ENCODE measurements around the gene RAP1GAP2.

Gene RAP1GAP2

GRCh38 chr17:2856727-2857126 lies 60.5 kb downstream of the RAP1GAP2 start:
- no peak overlapping the region for H3K9ac ChIP-seq (ENCODE audit: low read depth, low read length)
- H3K4me3 ChIP-seq (ENCODE audit: low read length), result no peak overlapping the region
- no peak overlapping the region for H3K4me2 ChIP-seq (ENCODE audit: low read length)
- no peaks in the 10 kb centered on the region for H3K9me3 ChIP-seq (replicated peaks; ENCODE audit: low read length)
- H3K27me3 ChIP-seq (ENCODE audit: control insufficient read depth, insufficient read depth, low read length), result no peaks in the 10 kb centered on the region
- H3K4me1 ChIP-seq (ENCODE audit: control insufficient read depth, insufficient read depth, low read length), result peaks cover 18% of the 10 kb centered on the region
- no peaks in the 10 kb centered on the region for H3K36me3 ChIP-seq (ENCODE audit: insufficient read depth, low read length)

- no peak overlapping the region for H3K4me3 ChIP-seq (ENCODE audit: low read length)
- no peaks in the 10 kb centered on the region for H3K9me3 ChIP-seq (replicated peaks; ENCODE audit: low read length)
- H3K4me2 ChIP-seq (ENCODE audit: low read length), result no peak overlapping the region
- no peak overlapping the region for H3K9ac ChIP-seq (ENCODE audit: low read depth, low read length)
- H3K27me3 ChIP-seq (ENCODE audit: control insufficient read depth, insufficient read depth, low read length), result no peaks in the 10 kb centered on the region
- no peaks in the 10 kb centered on the region for H3K36me3 ChIP-seq (ENCODE audit: insufficient read depth, low read length)
- H3K4me1 ChIP-seq (ENCODE audit: control insufficient read depth, insufficient read depth, low read length), result peaks cover 3% of the 10 kb centered on the region
These were observed 63.8 kb downstream of the RAP1GAP2 start for GRCh38 chr17:2860045-2860444.

GRCh38 chr17:2860883-2861282 lies 64.6 kb downstream of the RAP1GAP2 start:
- no peaks in the 10 kb centered on the region for H3K36me3 ChIP-seq (ENCODE audit: insufficient read depth, low read length)
- H3K4me1 ChIP-seq (ENCODE audit: control insufficient read depth, insufficient read depth, low read length), result no peaks in the 10 kb centered on the region
- H3K4me3 ChIP-seq (ENCODE audit: low read length), result no peak overlapping the region
- no peaks in the 10 kb centered on the region for H3K27me3 ChIP-seq (ENCODE audit: control insufficient read depth, insufficient read depth, low read length)
- H3K9me3 ChIP-seq (replicated peaks; ENCODE audit: low read length), result no peaks in the 10 kb centered on the region
- H3K4me2 ChIP-seq (ENCODE audit: low read length), result no peak overlapping the region
- no peak overlapping the region for H3K9ac ChIP-seq (ENCODE audit: low read depth, low read length)

- Histone ChIP-seq H3K9me3 (replicated peaks; ENCODE audit: low read length) (no peaks in the 10 kb centered on the region), H3K4me1 (ENCODE audit: control insufficient read depth, insufficient read depth, low read length) (peaks cover 4% of the 10 kb centered on the region), H3K4me2 (ENCODE audit: low read length) (no peak overlapping the region), H3K4me3 (ENCODE audit: low read length) (no peak overlapping the region), H3K9ac (ENCODE audit: low read depth, low read length) (no peak overlapping the region), H3K36me3 (ENCODE audit: insufficient read depth, low read length) (no peaks in the 10 kb centered on the region), H3K27me3 (ENCODE audit: control insufficient read depth, insufficient read depth, low read length) (no peaks in the 10 kb centered on the region)
These were observed 66.0 kb downstream of the RAP1GAP2 start for GRCh38 chr17:2862197-2862596.

- no peaks in the 10 kb centered on the region for H3K36me3 ChIP-seq (ENCODE audit: insufficient read depth, low read length)
- no peaks in the 10 kb centered on the region for H3K27me3 ChIP-seq (ENCODE audit: control insufficient read depth, insufficient read depth, low read length)
- H3K4me2 ChIP-seq (ENCODE audit: low read length), result no peak overlapping the region
- H3K4me1 ChIP-seq (ENCODE audit: control insufficient read depth, insufficient read depth, low read length), result peaks cover 14% of the 10 kb centered on the region
- no peaks in the 10 kb centered on the region for H3K9me3 ChIP-seq (replicated peaks; ENCODE audit: low read length)
- no peak overlapping the region for H3K4me3 ChIP-seq (ENCODE audit: low read length)
- no peak overlapping the region for H3K9ac ChIP-seq (ENCODE audit: low read depth, low read length)
These were observed 67.0 kb downstream of the RAP1GAP2 start for GRCh38 chr17:2863204-2863603.

- no peak overlapping the region for H3K4me2 ChIP-seq (ENCODE audit: low read length)
- no peaks in the 10 kb centered on the region for H3K27me3 ChIP-seq (ENCODE audit: control insufficient read depth, insufficient read depth, low read length)
- H3K4me1 ChIP-seq (ENCODE audit: control insufficient read depth, insufficient read depth, low read length), result peaks cover 15% of the 10 kb centered on the region
- no peaks in the 10 kb centered on the region for H3K36me3 ChIP-seq (ENCODE audit: insufficient read depth, low read length)
- no peaks in the 10 kb centered on the region for H3K9me3 ChIP-seq (replicated peaks; ENCODE audit: low read length)
- no peak overlapping the region for H3K9ac ChIP-seq (ENCODE audit: low read depth, low read length)
- no peak overlapping the region for H3K4me3 ChIP-seq (ENCODE audit: low read length)
These were observed 69.0 kb downstream of the RAP1GAP2 start for GRCh38 chr17:2865228-2865627.

GRCh38 chr17:2867441-2868424 lies 71.5 kb downstream of the RAP1GAP2 start:
- no peak overlapping the region for H3K9ac ChIP-seq (ENCODE audit: low read depth, low read length)
- H3K36me3 ChIP-seq (ENCODE audit: insufficient read depth, low read length), result no peaks in the 10 kb centered on the region
- H3K4me1 ChIP-seq (ENCODE audit: control insufficient read depth, insufficient read depth, low read length), result peaks cover 15% of the 10 kb centered on the region
- peak overlapping the region; percentile 69 for H3K4me2 ChIP-seq (ENCODE audit: low read length)
- no peaks in the 10 kb centered on the region for H3K27me3 ChIP-seq (ENCODE audit: control insufficient read depth, insufficient read depth, low read length)
- H3K4me3 ChIP-seq (ENCODE audit: low read length), result peak overlapping the region; percentile 27
- no peaks in the 10 kb centered on the region for H3K9me3 ChIP-seq (replicated peaks; ENCODE audit: low read length)

- Histone ChIP-seq H3K4me2 (ENCODE audit: low read length) (no peak overlapping the region), H3K36me3 (ENCODE audit: insufficient read depth, low read length) (no peaks in the 10 kb centered on the region), H3K9ac (ENCODE audit: low read depth, low read length) (no peak overlapping the region), H3K9me3 (replicated peaks; ENCODE audit: low read length) (no peaks in the 10 kb centered on the region), H3K4me1 (ENCODE audit: control insufficient read depth, insufficient read depth, low read length) (peaks cover 15% of the 10 kb centered on the region), H3K27me3 (ENCODE audit: control insufficient read depth, insufficient read depth, low read length) (no peaks in the 10 kb centered on the region), H3K4me3 (ENCODE audit: low read length) (no peak overlapping the region)
These were observed 73.4 kb downstream of the RAP1GAP2 start for GRCh38 chr17:2869604-2870003.

- no peak overlapping the region for H3K4me2 ChIP-seq (ENCODE audit: low read length)
- H3K9me3 ChIP-seq (replicated peaks; ENCODE audit: low read length), result no peaks in the 10 kb centered on the region
- no peaks in the 10 kb centered on the region for H3K27me3 ChIP-seq (ENCODE audit: control insufficient read depth, insufficient read depth, low read length)
- no peaks in the 10 kb centered on the region for H3K36me3 ChIP-seq (ENCODE audit: insufficient read depth, low read length)
- no peak overlapping the region for H3K4me3 ChIP-seq (ENCODE audit: low read length)
- H3K9ac ChIP-seq (ENCODE audit: low read depth, low read length), result no peak overlapping the region
- peaks cover 15% of the 10 kb centered on the region for H3K4me1 ChIP-seq (ENCODE audit: control insufficient read depth, insufficient read depth, low read length)
These were observed 75.0 kb downstream of the RAP1GAP2 start for GRCh38 chr17:2871205-2871604.

GRCh38 chr17:2871720-2872119 lies 75.5 kb downstream of the RAP1GAP2 start:
- no peak overlapping the region for H3K4me3 ChIP-seq (ENCODE audit: low read length)
- no peak overlapping the region for H3K4me2 ChIP-seq (ENCODE audit: low read length)

GRCh38 chr17:2872282-2872681 lies 76.0 kb downstream of the RAP1GAP2 start:
- H3K4me1 ChIP-seq (ENCODE audit: control insufficient read depth, insufficient read depth, low read length), result peaks cover 10% of the 10 kb centered on the region
- no peaks in the 10 kb centered on the region for H3K9me3 ChIP-seq (replicated peaks; ENCODE audit: low read length)
- H3K9ac ChIP-seq (ENCODE audit: low read depth, low read length), result no peak overlapping the region
- no peaks in the 10 kb centered on the region for H3K36me3 ChIP-seq (ENCODE audit: insufficient read depth, low read length)
- no peak overlapping the region for H3K4me3 ChIP-seq (ENCODE audit: low read length)
- no peak overlapping the region for H3K4me2 ChIP-seq (ENCODE audit: low read length)
- H3K27me3 ChIP-seq (ENCODE audit: control insufficient read depth, insufficient read depth, low read length), result no peaks in the 10 kb centered on the region

More at GRCh38 chr17:2871720-2872119, 75.5 kb downstream of the RAP1GAP2 start:
- H3K36me3 ChIP-seq (ENCODE audit: insufficient read depth, low read length), result no peaks in the 10 kb centered on the region
- H3K27me3 ChIP-seq (ENCODE audit: control insufficient read depth, insufficient read depth, low read length), result no peaks in the 10 kb centered on the region
- no peaks in the 10 kb centered on the region for H3K9me3 ChIP-seq (replicated peaks; ENCODE audit: low read length)
- no peak overlapping the region for H3K9ac ChIP-seq (ENCODE audit: low read depth, low read length)
- H3K4me1 ChIP-seq (ENCODE audit: control insufficient read depth, insufficient read depth, low read length), result peaks cover 15% of the 10 kb centered on the region

GRCh38 chr17:2874189-2874686 lies 78.0 kb downstream of the RAP1GAP2 start:
- Histone ChIP-seq H3K27me3 (ENCODE audit: control insufficient read depth, insufficient read depth, low read length) (no peaks in the 10 kb centered on the region), H3K36me3 (ENCODE audit: insufficient read depth, low read length) (no peaks in the 10 kb centered on the region), H3K4me1 (ENCODE audit: control insufficient read depth, insufficient read depth, low read length) (no peaks in the 10 kb centered on the region), H3K4me2 (ENCODE audit: low read length) (no peak overlapping the region), H3K9me3 (replicated peaks; ENCODE audit: low read length) (no peaks in the 10 kb centered on the region), H3K9ac (ENCODE audit: low read depth, low read length) (no peak overlapping the region), H3K4me3 (ENCODE audit: low read length) (no peak overlapping the region)

Data from skeletal muscle satellite cell (primary cell).